ENCODE data around the gene MNAT1.

GRCh38 chr14:60965402-60965801 lies 230.8 kb downstream of the MNAT1 start:
- TF ChIP-seq CTCF (conservative IDR thresholded peaks at IDR 0.05; ENCODE audit: low read length) (no peak), EZH2phosphoT487 (IDR thresholded peaks at IDR 0.05; ENCODE audit: borderline replicate concordance) (no peak)
